K562 (cell line): ENCODE results near the gene BMP6. TPM values are rescaled to one million over a fixed set of nuclear protein-coding genes. Genes with fewer than 3 reads are reported as not detected.

ENCODE experiments used
- ATAC-seq: fragments of 200-7000 bp; cut with Tn5 transposase; 3 replicates; pipeline ENCODE4 v1.9.1; 2020; ENCODE audit warnings: moderate library complexity
- BruUV-seq: library from RNA; stranded (reverse); fragments of 400-500 nt; replicated peaks from 2 replicates; lab custom pipeline; 2021; lab: Mats Ljungman, UMichigan
- CTCF ChIA-PET: fragments of 300-600 bp; formaldehyde crosslinking; extraction: SDS; loops from one replicate; lab custom pipeline; 2021; ENCODE audit warnings: low intra/inter-chr PET ratio; lab: Yijun Ruan, JAX
- POLR2A ChIA-PET: fragments of 300-600, 350-650 bp; sonication (Branson Sonifier 250); formaldehyde crosslinking; extraction: SDS; loops from one replicate; lab custom pipeline; 2021; ENCODE audit warnings: antibody characterized with exemption, inconsistent platforms; lab: Yijun Ruan, JAX
- DNase-seq, 4 experiments: peaks; one replicate each; pipeline versions ENCODE4 v3.0.0 to v3.0.0-alpha.2; 2011 to 2018; ENCODE audit warnings: low spot score in 3 of 4, mixed read lengths in 3 of 4; ENCODE audit errors: extremely low read depth in 1 of 4
- FAIRE-seq: peaks from 2 replicates; lab custom pipeline; 2011; peaks lifted over from hg19 to GRCh38; lab: Jason Lieb, UNC
- H2AFZ ChIP-seq: 2 replicates; pipeline ENCODE4 v1.6.0; 2011; ENCODE audit warnings: low read depth, low read length, control low read depth, inconsistent platforms
- H3K27ac ChIP-seq: fragments of 200-600 bp; 3 replicates; pipeline ENCODE4 v1.8.0; 2011; ENCODE audit warnings: low read depth, mild to moderate bottlenecking, control low read depth, inconsistent platforms, low read length, moderate library complexity, mixed read lengths; ENCODE audit errors: extremely low read depth
- H3K27me3 ChIP-seq, 2 experiments: fragments of 300-600 bp in 1 of 2; 2 replicates in 1 of 2; 3 replicates in 1 of 2; pipeline versions ENCODE4 v1.6.0 to v1.8.0; 2011; ENCODE audit warnings: inconsistent platforms in 2 of 2, low read length in 2 of 2, mild to moderate bottlenecking in 1 of 2, mixed read lengths in 1 of 2, moderate library complexity in 1 of 2; ENCODE audit not compliant: control insufficient read depth in 2 of 2, insufficient read depth in 2 of 2
- H3K36me3 ChIP-seq: fragments of 300-600 bp; 3 replicates; pipeline ENCODE4 v1.8.0; 2011; ENCODE audit warnings: mild to moderate bottlenecking, low read length, inconsistent platforms; ENCODE audit not compliant: control insufficient read depth, insufficient read depth
- H3K4me1 ChIP-seq, 2 experiments: fragments of 200-600 bp in 1 of 2; replicated peaks in 1 of 2; 2 replicates in 1 of 2; 3 replicates in 1 of 2; pipeline versions ENCODE4 v1.5.1 to v1.8.0; 2011; ENCODE audit warnings: inconsistent platforms in 2 of 2, low read length in 2 of 2, mild to moderate bottlenecking in 1 of 2, mixed read lengths in 1 of 2, moderate library complexity in 1 of 2; ENCODE audit not compliant: control insufficient read depth in 2 of 2, insufficient read depth in 2 of 2
- H3K4me2 ChIP-seq: 2 replicates; pipeline ENCODE4 v1.6.1; 2011; ENCODE audit warnings: low read length, control low read depth, inconsistent platforms, mixed read lengths; ENCODE audit not compliant: insufficient read depth
- H3K4me3 ChIP-seq: fragments of 200-600 bp; sonication (generic), shearing (Covaris generic); 2 replicates; pipeline ENCODE4 v1.5.1; 2016; ENCODE audit warnings: control low read depth, inconsistent platforms
- H3K79me2 ChIP-seq: fragments of 200-600 bp; 3 replicates; pipeline ENCODE4 v1.8.0; 2011; ENCODE audit warnings: low read length, inconsistent platforms; ENCODE audit not compliant: control insufficient read depth, insufficient read depth
- H3K9ac ChIP-seq, 2 experiments: 2 replicates each; pipeline versions ENCODE4 v1.6.0 to v1.6.1; 2011; ENCODE audit warnings: low read depth in 2 of 2, low read length in 2 of 2, control low read depth in 1 of 2, inconsistent platforms in 1 of 2, mild to moderate bottlenecking in 1 of 2, mixed read lengths in 1 of 2; ENCODE audit not compliant: insufficient read depth in 1 of 2
- H3K9me1 ChIP-seq: one replicate; pipeline ENCODE4 v1.6.0; 2011; ENCODE audit warnings: inconsistent platforms, mild to moderate bottlenecking, low read length, moderate library complexity; ENCODE audit not compliant: control insufficient read depth, insufficient read depth
- H3K9me3 ChIP-seq: replicated peaks from 2 replicates; pipeline ENCODE4 v1.5.1; 2011; ENCODE audit warnings: low read depth, low read length, inconsistent platforms; ENCODE audit not compliant: control insufficient read depth, insufficient read depth
- H4K20me1 ChIP-seq: replicated peaks from 2 replicates; pipeline ENCODE4 v1.6.1; 2011; ENCODE audit warnings: low read length, inconsistent platforms, mixed read lengths; ENCODE audit not compliant: control insufficient read depth, insufficient read depth
- ADNP ChIP-seq: fragments of 200-800 bp; sonication (Bioruptor generic); IDR thresholded peaks from 2 replicates; pipeline ENCODE4 v1.6.1; 2016; ENCODE audit warnings: missing genetic modification characterization, missing compliant biosample characterization
- E4F1 ChIP-seq: fragments of 250-450 bp; sonication (Bioruptor Pico); IDR thresholded peaks from 2 replicates; pipeline ENCODE4 v1.5.0; 2021; ENCODE audit warnings: mild to moderate bottlenecking, borderline replicate concordance
- HDAC2 ChIP-seq: fragments of 450-650 bp; IDR thresholded peaks from 2 replicates; pipeline ENCODE4 v1.6.1; 2016; ENCODE audit warnings: mild to moderate bottlenecking
- HNRNPLL ChIP-seq: fragments of 200-400 bp; formaldehyde crosslinking; IDR thresholded peaks from 2 replicates; pipeline ENCODE4 v1.6.1; 2017; ENCODE audit warnings: low read length, low read depth, mild to moderate bottlenecking; ENCODE audit not compliant: poor library complexity, severe bottlenecking
- ILK ChIP-seq: fragments of 450-650 bp; IDR thresholded peaks from 2 replicates; pipeline ENCODE4 v1.6.1; 2016; ENCODE audit warnings: missing genetic modification characterization, low read depth, mild to moderate bottlenecking, missing compliant biosample characterization, moderate library complexity, borderline replicate concordance
- JUND ChIP-seq, 2 experiments: IDR thresholded peaks; 2 replicates in 1 of 2; 3 replicates in 1 of 2; pipeline ENCODE4 v1.6.1; 2011; ENCODE audit warnings: borderline replicate concordance in 2 of 2, low read depth in 2 of 2, low read length in 2 of 2, improper control_type of control experiment in 1 of 2, missing biosample characterization in 1 of 2, missing genetic modification characterization in 1 of 2, missing genetic modification reagents in 1 of 2
- LEF1 ChIP-seq: fragments of 450-650 bp; IDR thresholded peaks from 2 replicates; pipeline ENCODE4 v1.6.1; 2016; ENCODE audit warnings: mild to moderate bottlenecking
- MAFG ChIP-seq: fragments of 450-650 bp; conservative IDR thresholded peaks from 2 replicates; pipeline ENCODE4 v1.6.1; 2016; ENCODE audit warnings: missing genetic modification characterization, missing compliant biosample characterization
- MAZ ChIP-seq, 2 experiments: fragments of 450-650 bp in 1 of 2; sonication (generic) in 1 of 2; formaldehyde crosslinking; IDR thresholded peaks in 1 of 2; conservative IDR thresholded peaks in 1 of 2; 2 replicates each; pipeline versions ENCODE4 v1.4.0 to v1.5.0; 2020; ENCODE audit warnings: mild to moderate bottlenecking in 1 of 2, missing genetic modification reagents in 1 of 2
- MTA2 ChIP-seq: fragments of 450-650 bp; IDR thresholded peaks from 2 replicates; pipeline ENCODE4 v1.6.1; 2016; ENCODE audit warnings: low read depth
- MYC ChIP-seq, 2 experiments: fragments of 250-450 bp in 1 of 2; sonication (Bioruptor Pico) in 1 of 2; IDR thresholded peaks; 2 replicates each; pipeline versions ENCODE4 v1.5.1 to v1.6.1; 2012 to 2021; ENCODE audit warnings: low read depth in 2 of 2, borderline replicate concordance in 1 of 2, improper control_type of control experiment in 1 of 2, low read length in 1 of 2, mild to moderate bottlenecking in 1 of 2, moderate library complexity in 1 of 2
- NFE2 ChIP-seq: IDR thresholded peaks from 2 replicates; pipeline ENCODE4 v1.6.1; 2014; ENCODE audit warnings: antibody characterized with exemption, low read depth
- PYGO2 ChIP-seq: fragments of 450-650 bp; IDR thresholded peaks from 2 replicates; pipeline ENCODE4 v1.6.1; 2016; ENCODE audit warnings: mild to moderate bottlenecking, missing genetic modification characterization, moderate library complexity, missing compliant biosample characterization
- RAD51 ChIP-seq: fragments of 450-650 bp; IDR thresholded peaks from 2 replicates; pipeline ENCODE4 v1.7.1; 2016; ENCODE audit warnings: low read depth, mild to moderate bottlenecking, borderline replicate concordance
- SP1 ChIP-seq: sonication (generic); formaldehyde crosslinking; IDR thresholded peaks from 2 replicates; pipeline ENCODE4 v1.8.1; 2022; ENCODE audit warnings: mild to moderate bottlenecking, missing genetic modification reagents
- ZBTB1 ChIP-seq: sonication (generic); formaldehyde crosslinking; IDR thresholded peaks from 2 replicates; pipeline ENCODE4 v1.8.1; 2023; ENCODE audit warnings: missing genetic modification reagents, low read depth, mild to moderate bottlenecking, borderline replicate concordance
- ZBTB8A ChIP-seq: fragments of 450-650 bp; IDR thresholded peaks from 2 replicates; pipeline ENCODE4 v1.6.1; 2018; ENCODE audit warnings: mild to moderate bottlenecking, moderate library complexity; ENCODE audit not compliant: partially characterized antibody
- ZNF124 ChIP-seq: sonication (generic); formaldehyde crosslinking; IDR thresholded peaks from 2 replicates; pipeline ENCODE4 v1.8.1; 2022; ENCODE audit warnings: missing genetic modification reagents
- ZNF253 ChIP-seq: fragments of 250-450 bp; sonication (Bioruptor Pico); conservative IDR thresholded peaks from 2 replicates; pipeline ENCODE4 v1.6.1; 2021; ENCODE audit warnings: mild to moderate bottlenecking
- WGBS: fragments of 100-300 bp; shearing (Covaris generic); methylation state at CpG from one replicate; pipeline ENCODE4 v1.1.6; 2016; ENCODE audit warnings: low coverage, mixed read lengths; ENCODE audit not compliant: insufficient coverage; ENCODE audit errors: missing lambda C conversion rate; 5-methylcytosine and 5-hydroxymethylcytosine counted together
- in situ Hi-C: fragments of 300-500 bp; cut with MboI; formaldehyde crosslinking; loops from 4 replicates; pipeline ENCODE4 v1.15.0; 2018; ENCODE audit warnings: inconsistent platforms, mixed read lengths
- intact Hi-C: fragments of 100-400 bp; cut with micrococcal nuclease; formaldehyde crosslinking; loops from 2 replicates; pipeline ENCODE4 v1.14.2; 2022
- polyA plus RNA-seq, 8 experiments: library from polyadenylated mRNA; depleted of rRNA in 4 of 8; stranded (reverse) in 5 of 8; unstranded in 3 of 8; fragments of >200 nt; fragmentation: Nextera tagmentation in 2 of 8; fragmentation: Illumina TruSeq in 1 of 8; extraction: Ambion mirVana in 2 of 8; extraction: Trizol in 1 of 8; gene quantifications; 2 replicates each; pipeline versions ENCODE4 v1.2.1 to v1.2.3, GENCODE V29; 2011 to 2014; ENCODE audit warnings: inconsistent platforms in 1 of 8, missing spikeins in 1 of 8
- total RNA-seq, 7 experiments: library from RNA; depleted of rRNA in 6 of 7; stranded (reverse); fragments of >200 nt in 6 of 7; fragmentation: Illumina TruSeq in 2 of 7; extraction: Trizol in 2 of 7; gene quantifications; 2 replicates each; pipeline versions ENCODE4 v1.2.1 to v1.2.3, GENCODE V29; 2011 to 2021; ENCODE audit warnings: low replicate concordance in 1 of 7

Gene BMP6
- total and polyA plus RNA-seq, 9 of the 15 experiments (the other 6 are each of a cell fraction or from before 2014, with no cell fraction given): 0.01 to 0.13 (median 0.06) TPM; not detected in 3

DNA sequence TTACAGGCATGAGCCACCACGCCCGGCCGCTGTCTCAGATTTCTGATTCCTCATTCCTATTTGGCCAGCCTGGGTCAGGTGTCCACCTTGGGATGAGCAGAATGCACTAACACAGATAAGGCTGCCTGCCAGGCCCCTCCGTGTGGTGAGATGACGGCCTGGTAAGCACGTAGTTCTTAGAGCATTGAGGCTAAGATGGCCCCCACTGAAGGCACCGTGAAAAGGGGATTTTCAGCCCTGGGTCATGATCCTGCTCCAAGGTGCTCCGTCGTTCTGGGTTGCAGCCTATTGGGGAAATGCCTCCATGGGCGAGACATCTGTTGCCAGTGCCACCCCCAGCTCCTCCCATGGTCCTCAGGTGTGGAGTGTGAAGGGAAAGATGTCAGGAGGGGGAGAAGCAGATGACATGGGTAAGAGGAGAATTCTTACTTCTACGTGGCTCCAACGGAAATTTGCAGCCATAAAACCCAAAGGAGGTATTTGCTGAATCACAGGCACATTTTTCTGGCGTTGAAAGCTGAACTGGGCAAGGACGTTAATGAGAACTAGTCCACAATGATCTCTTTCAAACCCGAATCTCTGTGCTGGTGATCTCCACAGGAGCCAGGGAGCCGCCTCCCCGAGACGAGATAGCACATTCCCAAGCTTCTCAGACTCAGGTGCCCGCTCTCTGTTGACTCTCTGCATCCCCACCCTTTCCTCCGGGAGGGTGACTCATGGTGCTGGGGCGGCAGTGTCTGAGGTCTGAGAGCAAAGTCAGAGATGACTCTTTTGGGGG lies 34.0 kb upstream of the BMP6 start:
- WGBS: 7% methylated on average over 21 of the region's 21 CpGs
- H3K27ac ChIP-seq: peak overlapping the region; percentile 46; the same call in 2 of the 3 replicates
- in situ Hi-C loops: no loop called here
- H3K9me3 ChIP-seq: no peaks in the 10 kb centered on the region
- no peaks in the 10 kb centered on the region for H3K79me2 ChIP-seq
- ATAC-seq (peak; percentile 85), FAIRE-seq (peak; percentile 81), DNase-seq (peak; percentile 48 to 74 (median 58))
- no peaks in the 10 kb centered on the region for H3K36me3 ChIP-seq
- peak overlapping the region; percentile 76 for H3K4me2 ChIP-seq
- no TSS peak for BruUV-seq
- H2AFZ ChIP-seq: peak overlapping the region; percentile 81
- peak overlapping the region; percentile 37 to 43; a peak in 3 of 4 replicates for H3K9ac ChIP-seq
- no peaks in the 10 kb centered on the region for H4K20me1 ChIP-seq
- H3K27me3 ChIP-seq: peaks cover 0 to 4% of the 10 kb centered on the region in 2 experiments; a peak in 2 of 5 replicates
- H3K4me3 ChIP-seq: no peak overlapping the region; the same call in 1 of the 2 replicates
- intact Hi-C loops: no loop called here
- POLR2A ChIA-PET: interaction anchor here (0.6 to 1.0 kb wide), 3 partner anchors 77 to 545 kb away, joined by 3 to 4 read pairs (median 3); no protein-coding TSS in a partner anchor
- H3K9me1 ChIP-seq: no peaks in the 10 kb centered on the region
- peaks cover 24 to 32% of the 10 kb centered on the region in 2 experiments for H3K4me1 ChIP-seq
- CTCF ChIA-PET: no interaction called here
- no peak for TF ChIP-seq PYGO2 (tag)
- TF ChIP-seq RAD51: peak; percentile 34; the same call in 1 of the 2 replicates
- TF ChIP-seq ZNF253 (CRISPR knock-in tag): no peak
- peak; percentile 69 for TF ChIP-seq ADNP
- TF ChIP-seq MYC (IDR thresholded peaks at IDR 0.05; ENCODE audit: low read depth, low read length): 0 out of 2 replicates have a peak, but pooled peaks have one; percentile 11
- TF ChIP-seq MYC (CRISPR knock-in tag; IDR thresholded peaks at IDR 0.05; ENCODE audit: borderline replicate concordance, low read depth): no peak
- TF ChIP-seq ILK (tag): no peak
- TF ChIP-seq HNRNPLL: peak; percentile 20
- TF ChIP-seq MTA2: no peak
- TF ChIP-seq ZBTB1 (CRISPR knock-in tag): no peak
- TF ChIP-seq JUND (IDR thresholded peaks at IDR 0.05; ENCODE audit: borderline replicate concordance, low read depth, low read length): peak; percentile 93
- TF ChIP-seq JUND (tag; IDR thresholded peaks at IDR 0.05; ENCODE audit: borderline replicate concordance, low read depth, low read length): peak; percentile 88; the same call in 2 of the 3 replicates
- TF ChIP-seq LEF1: 0 out of 2 replicates have a peak, but pooled peaks have one; percentile 15
- TF ChIP-seq NFE2: peak; percentile 77
- no peak for TF ChIP-seq ZBTB8A
- TF ChIP-seq SP1: peak; percentile 26; the same call in 1 of the 2 replicates
- TF ChIP-seq HDAC2: no peak
- no peak; a peak in 1 of 4 replicates for TF ChIP-seq MAZ (CRISPR knock-in tag; conservative IDR thresholded peaks at IDR 0.05 in 1 of 2, IDR thresholded peaks at IDR 0.05 in 1 of 2)
- no peak for TF ChIP-seq ZNF124 (CRISPR knock-in tag)
- no peak for TF ChIP-seq E4F1 (CRISPR knock-in tag)
- TF ChIP-seq MAFG (tag): peak; percentile 59
